IMR-90 (cell line): Measurements from ENCODE around the gene RASSF5. TPM values are rescaled to one million over a fixed set of nuclear protein-coding genes. Genes with fewer than 3 reads are reported as not detected.
"Not testable (repeated sequence)": the region's sequence is repeated elsewhere in the genome, so short reads cannot be mapped to it uniquely, and the experiment has no call there.

Source experiments
- ATAC-seq: fragments of 200-7000 bp; cut with Tn5 transposase; 2 replicates; pipeline ENCODE4 v1.9.1; 2020; ENCODE audit warnings: low read depth, mild to moderate bottlenecking, moderate library complexity
- BruUV-seq: library from RNA; stranded (reverse); fragments of 400-500 nt; replicated peaks from 2 replicates; lab custom pipeline; 2021; lab: Mats Ljungman, UMichigan
- CTCF ChIA-PET: fragments of 300-600 bp; formaldehyde crosslinking; extraction: SDS; loops from one replicate; lab custom pipeline; 2021; ENCODE audit warnings: antibody characterized with exemption; lab: Yijun Ruan, JAX
- POLR2A ChIA-PET: fragments of 300-600 bp; sonication (Branson Sonifier 250); formaldehyde crosslinking; loops from one replicate; lab custom pipeline; 2022; ENCODE audit warnings: antibody characterized with exemption; ENCODE audit not compliant: unreplicated experiment; lab: Charles Lee
- DNase-seq: peaks from one replicate; pipeline ENCODE4 v3.0.0; 2013
- H2AFZ ChIP-seq: replicated peaks from 2 replicates; pipeline ENCODE3; 2013; ENCODE audit warnings: low read length, mild to moderate bottlenecking; ENCODE audit not compliant: poor library complexity
- H2AK5ac ChIP-seq: 2 replicates; pipeline ENCODE4 v1.6.1; 2013; ENCODE audit warnings: low read depth, low read length, inconsistent platforms
- H2AK9ac ChIP-seq: replicated peaks from 2 replicates; pipeline ENCODE3; 2013; ENCODE audit warnings: mild to moderate bottlenecking, low read depth, low read length, moderate library complexity; ENCODE audit not compliant: poor library complexity
- H2BK120ac ChIP-seq: 2 replicates; pipeline ENCODE4 v1.6.1; 2013; ENCODE audit warnings: low read depth, low read length, inconsistent platforms
- H2BK15ac ChIP-seq: 3 replicates; pipeline ENCODE4 v1.6.1; 2013; ENCODE audit warnings: low read depth, low read length, inconsistent platforms
- H2BK20ac ChIP-seq: 2 replicates; pipeline ENCODE4 v1.6.1; 2013; ENCODE audit warnings: low read depth, mild to moderate bottlenecking, inconsistent platforms, low read length, moderate library complexity
- H2BK5ac ChIP-seq: 2 replicates; pipeline ENCODE4 v1.6.1; 2013; ENCODE audit warnings: mild to moderate bottlenecking, low read depth, low read length, inconsistent platforms; ENCODE audit not compliant: poor library complexity, severe bottlenecking
- H3K14ac ChIP-seq: replicated peaks from 2 replicates; pipeline ENCODE4 v1.6.1; 2013; ENCODE audit warnings: low read depth, low read length, inconsistent platforms
- H3K18ac ChIP-seq: 2 replicates; pipeline ENCODE4 v1.6.1; 2013; ENCODE audit warnings: low read depth, low read length, control low read depth
- H3K23ac ChIP-seq: 2 replicates; pipeline ENCODE4 v1.6.1; 2013; ENCODE audit warnings: low read depth, low read length, inconsistent platforms
- H3K27ac ChIP-seq: 2 replicates; pipeline ENCODE4 v1.5.1; 2013; ENCODE audit warnings: mild to moderate bottlenecking, control low read depth, low read length; ENCODE audit not compliant: insufficient read depth
- H3K27me3 ChIP-seq: 2 replicates; pipeline ENCODE4 v1.6.1; 2013; ENCODE audit warnings: low read length; ENCODE audit not compliant: control insufficient read depth, insufficient read depth
- H3K36me3 ChIP-seq: 2 replicates; pipeline ENCODE4 v1.6.1; 2013; ENCODE audit warnings: low read length, mixed read lengths; ENCODE audit not compliant: control insufficient read depth, insufficient read depth
- H3K4ac ChIP-seq: 2 replicates; pipeline ENCODE4 v1.6.1; 2013; ENCODE audit warnings: low read depth, low read length, inconsistent platforms
- H3K4me1 ChIP-seq: 2 replicates; pipeline ENCODE4 v1.6.1; 2013; ENCODE audit warnings: low read length, mixed read lengths; ENCODE audit not compliant: control insufficient read depth, insufficient read depth
- H3K4me2 ChIP-seq: 2 replicates; pipeline ENCODE4 v1.6.1; 2013; ENCODE audit warnings: low read depth, mild to moderate bottlenecking, control low read depth, low read length, moderate library complexity
- H3K4me3 ChIP-seq: 2 replicates; pipeline ENCODE4 v1.5.1; 2013; ENCODE audit warnings: low read depth, mild to moderate bottlenecking, control low read depth, low read length, moderate library complexity; ENCODE audit not compliant: insufficient read depth
- H3K56ac ChIP-seq: 2 replicates; pipeline ENCODE4 v1.6.1; 2013; ENCODE audit warnings: low read length, inconsistent platforms; ENCODE audit not compliant: insufficient read depth; ENCODE audit errors: extremely low read depth
- H3K79me1 ChIP-seq, 2 experiments: 2 replicates each; pipeline ENCODE4 v1.6.1; 2013; ENCODE audit warnings: low read length in 2 of 2, inconsistent platforms in 1 of 2, low read depth in 1 of 2
- H3K9ac ChIP-seq: 2 replicates; pipeline ENCODE4 v1.6.1; 2013; ENCODE audit warnings: low read depth, low read length, control low read depth
- H3K9me1 ChIP-seq: 2 replicates; pipeline ENCODE4 v1.6.1; 2013; ENCODE audit warnings: low read length, inconsistent platforms; ENCODE audit not compliant: insufficient read depth
- H3K9me3 ChIP-seq: 2 replicates; pipeline ENCODE4 v1.6.1; 2013; ENCODE audit warnings: low read length; ENCODE audit not compliant: control insufficient read depth, insufficient read depth
- H4K20me1 ChIP-seq: 2 replicates; pipeline ENCODE4 v1.6.1; 2013; ENCODE audit warnings: low read length, inconsistent platforms; ENCODE audit not compliant: insufficient read depth
- H4K5ac ChIP-seq: 2 replicates; pipeline ENCODE4 v1.6.1; 2013; ENCODE audit warnings: mild to moderate bottlenecking, low read depth, low read length, control low read depth
- H4K8ac ChIP-seq, 2 experiments: 2 replicates each; pipeline ENCODE4 v1.6.1; 2013; ENCODE audit warnings: low read depth in 2 of 2, low read length in 2 of 2, control low read depth in 1 of 2, inconsistent platforms in 1 of 2
- H4K91ac ChIP-seq: 2 replicates; pipeline ENCODE4 v1.6.1; 2013; ENCODE audit warnings: low read depth, low read length, inconsistent platforms; ENCODE audit not compliant: insufficient read depth
- ELK1 ChIP-seq: fragments of 150-350 bp; IDR thresholded peaks from 2 replicates; pipeline ENCODE4 v1.6.1; 2016; ENCODE audit warnings: low read depth, mild to moderate bottlenecking, low read length, moderate library complexity, borderline replicate concordance
- WGBS, 2 experiments: methylation state at CpG; one replicate each; pipeline versions ENCODE4 v1.1.5 to v1.1.7; 2013; ENCODE audit warnings: missing lambda C conversion rate in 2 of 2; ENCODE audit not compliant: insufficient read length in 1 of 2; ENCODE audit errors: extremely low coverage in 2 of 2; 5-methylcytosine and 5-hydroxymethylcytosine counted together
- dilution Hi-C: fragments of 300-500 bp; cut with HindIII; formaldehyde crosslinking; loops from one replicate; pipeline ENCODE4 v1.14.3; 2018; ENCODE audit warnings: low sequenced_read_pairs; ENCODE audit not compliant: unreplicated experiment
- in situ Hi-C: fragments of 300-500 bp; cut with MboI; formaldehyde crosslinking; loops from 3 replicates; pipeline ENCODE4 v1.14.3; 2019; ENCODE audit warnings: low sequenced_read_pairs, inconsistent platforms, mixed read lengths
- intact Hi-C: fragments of 100-400 bp; cut with micrococcal nuclease; formaldehyde crosslinking; loops from 2 replicates; pipeline ENCODE4 v1.10.0; 2022
- polyA plus RNA-seq, 3 experiments: library from polyadenylated mRNA; depleted of rRNA; stranded (reverse); fragments of >200 nt; gene quantifications; 2 replicates each; pipeline ENCODE4 v1.2.3, GENCODE V29; 2012; ENCODE audit warnings: low replicate concordance in 1 of 3
- total RNA-seq: library from RNA; depleted of rRNA; stranded (reverse); fragments of >200 nt; gene quantifications from 2 replicates; pipeline ENCODE4 v1.2.3, GENCODE V29; 2012

RASSF5 gene
- total and polyA plus RNA-seq, 2 of the 4 experiments (the other 2 are of a cell fraction), result 0.18 to 1.1 TPM

GRCh38 chr1:206580438-206581113 is 73.2 kb downstream of the RASSF5 start (continued):
- TF ChIP-seq ELK1, result no peak

GRCh38 chr1:206581114-206581497 is 73.8 kb downstream of the RASSF5 start:
- H2AK5ac ChIP-seq, H3K27ac ChIP-seq, H3K79me1 ChIP-seq, H3K56ac ChIP-seq, H3K4me2 ChIP-seq, H2BK20ac ChIP-seq, H3K9ac ChIP-seq, H3K9me3 ChIP-seq, POLR2A ChIA-PET, DNase-seq, H3K23ac ChIP-seq, dilution Hi-C loops, H3K4me1 ChIP-seq, H3K14ac ChIP-seq, H3K36me3 ChIP-seq, H3K27me3 ChIP-seq, H3K18ac ChIP-seq, H4K91ac ChIP-seq, H3K4ac ChIP-seq, H2BK120ac ChIP-seq, intact Hi-C loops, H3K9me1 ChIP-seq, H2BK15ac ChIP-seq, H2AK9ac ChIP-seq, H4K8ac ChIP-seq, BruUV-seq, H2AFZ ChIP-seq, H2BK5ac ChIP-seq, ATAC-seq, H4K20me1 ChIP-seq, H3K4me3 ChIP-seq, H4K5ac ChIP-seq: not testable (repeated sequence)
- CTCF ChIA-PET, result interaction anchor here (0.7 to 1.3 kb wide), 2 partner anchors 23 to 102 kb away, joined by 3 to 4 read pairs; no protein-coding TSS in a partner anchor
- WGBS, 2 experiments, result 87% methylated on average over 3 of the region's 7 CpGs; no CpG with 5 or more reads in 1 of the 2 experiments
- in situ Hi-C loops, result loop anchor here (5.0 kb wide), 2 partner anchors 34 to 94 kb away; no protein-coding TSS in a partner anchor
